ENCODE data around the gene IKZF5.

GRCh38 chr10:123024540-123024939 lies 15.9 kb upstream of the IKZF5 start:
- TF ChIP-seq EZH2phosphoT487 (IDR thresholded peaks at IDR 0.05; ENCODE audit: insufficient read depth, low read depth), result no peak
- TF ChIP-seq EZH2 (IDR thresholded peaks at IDR 0.05; ENCODE audit: insufficient read depth, poor library complexity, severe bottlenecking), result no peak
